NCI-H524 treated with DMSO at 0.1 percent for 48 hours (cell line): ENCODE results near the gene STAC3.

ENCODE experiments used
- DNase-seq: peaks from one replicate; lab custom pipeline; 2025; lab: John Stamatoyannopoulos, UW

Gene STAC3

GRCh38 chr12:57235728-57236131 lies 15.3 kb downstream of the STAC3 start:
- no peak for DNase-seq

GRCh38 chr12:57235017-57235727 lies 15.8 kb downstream of the STAC3 start:
- DNase-seq: no peak

DNA sequence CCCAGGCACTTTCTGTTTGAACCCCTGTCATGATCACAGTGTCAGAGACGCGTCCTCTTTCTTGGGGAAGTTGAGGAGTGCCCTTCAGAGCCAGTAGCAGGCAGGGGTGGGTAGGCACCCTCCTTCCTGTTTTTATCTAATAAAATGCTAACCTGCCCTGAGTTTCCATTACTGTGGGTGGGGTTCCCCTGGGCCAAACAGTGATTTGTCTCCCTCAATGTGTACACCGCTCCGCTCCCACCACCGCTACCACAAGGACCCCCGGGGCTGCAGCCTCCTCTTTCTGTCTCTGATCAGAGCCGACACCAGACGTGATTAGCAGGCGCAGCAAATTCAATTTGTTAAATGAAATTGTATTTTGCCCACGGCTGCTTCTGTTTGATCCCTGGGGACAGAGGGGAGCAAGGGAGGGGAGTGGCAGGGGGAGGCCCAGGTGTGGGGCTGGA lies 16.4 kb downstream of the STAC3 start:
- no peak for DNase-seq

DNA sequence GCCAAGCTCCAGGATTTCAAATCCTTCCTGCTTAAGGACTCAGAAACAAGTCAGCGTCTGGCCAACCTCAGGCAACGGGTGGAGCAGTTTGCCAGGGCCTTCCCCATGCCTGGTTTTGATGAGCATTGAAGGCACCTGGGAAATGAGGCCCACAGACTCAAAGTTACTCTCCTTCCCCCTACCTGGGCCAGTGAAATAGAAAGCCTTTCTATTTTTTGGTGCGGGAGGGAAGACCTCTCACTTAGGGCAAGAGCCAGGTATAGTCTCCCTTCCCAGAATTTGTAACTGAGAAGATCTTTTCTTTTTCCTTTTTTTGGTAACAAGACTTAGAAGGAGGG lies 16.8 kb downstream of the STAC3 start:
- DNase-seq: no peak

DNA sequence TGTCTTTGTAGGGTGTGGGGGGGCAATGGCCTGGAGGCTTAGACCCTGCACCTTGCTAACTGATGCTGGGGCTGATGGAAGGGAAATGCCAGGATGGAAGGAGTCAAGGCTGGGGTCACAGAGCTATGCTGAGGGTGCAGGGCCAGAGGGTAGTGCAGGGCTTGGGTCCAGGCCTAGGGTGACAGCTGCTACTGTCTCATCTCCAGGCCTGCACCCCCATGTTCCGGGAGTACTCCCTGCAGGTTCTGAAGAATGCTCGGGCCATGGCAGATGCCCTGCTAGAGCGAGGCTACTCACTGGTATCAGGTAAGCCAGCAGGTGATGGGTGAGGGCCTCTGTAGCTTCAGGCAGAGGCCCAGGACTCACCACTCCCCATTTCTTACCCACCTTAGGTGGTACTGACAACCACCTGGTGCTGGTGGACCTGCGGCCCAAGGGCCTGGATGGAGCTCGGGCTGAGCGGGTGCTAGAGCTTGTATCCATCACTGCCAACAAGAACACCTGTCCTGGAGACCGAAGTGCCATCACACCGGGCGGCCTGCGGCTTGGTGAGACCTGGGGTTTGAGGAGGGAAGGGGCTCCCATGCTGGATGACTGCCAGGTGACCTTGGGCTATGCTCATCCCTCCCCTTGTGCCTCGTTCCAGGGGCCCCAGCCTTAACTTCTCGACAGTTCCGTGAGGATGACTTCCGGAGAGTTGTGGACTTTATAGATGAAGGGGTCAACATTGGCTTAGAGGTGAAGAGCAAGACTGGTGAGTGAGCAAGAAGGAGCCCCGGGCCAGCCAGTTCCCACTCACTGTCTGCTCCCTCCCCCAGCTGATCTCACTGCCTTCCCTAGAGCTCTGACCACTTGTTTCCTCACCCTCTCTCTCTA lies 17.4 kb downstream of the STAC3 start:
- DNase-seq: no peak

- no peak for DNase-seq
These were observed 18.7 kb downstream of the STAC3 start for GRCh38 chr12:57232156-57232756.

- no peak for DNase-seq
These were observed 19.5 kb downstream of the STAC3 start for GRCh38 chr12:57231276-57232021.

GRCh38 chr12:57230381-57231155 lies 20.4 kb downstream of the STAC3 start:
- DNase-seq: no peak

GRCh38 chr12:57229634-57230380 lies 21.2 kb downstream of the STAC3 start, which contains the start of gene SHMT2:
SHMT2 (plus strand) TSS chr12:57229711; CDS start chr12:57229779, 68 bp downstream.
- DNase-seq: peak; percentile 79

DNA sequence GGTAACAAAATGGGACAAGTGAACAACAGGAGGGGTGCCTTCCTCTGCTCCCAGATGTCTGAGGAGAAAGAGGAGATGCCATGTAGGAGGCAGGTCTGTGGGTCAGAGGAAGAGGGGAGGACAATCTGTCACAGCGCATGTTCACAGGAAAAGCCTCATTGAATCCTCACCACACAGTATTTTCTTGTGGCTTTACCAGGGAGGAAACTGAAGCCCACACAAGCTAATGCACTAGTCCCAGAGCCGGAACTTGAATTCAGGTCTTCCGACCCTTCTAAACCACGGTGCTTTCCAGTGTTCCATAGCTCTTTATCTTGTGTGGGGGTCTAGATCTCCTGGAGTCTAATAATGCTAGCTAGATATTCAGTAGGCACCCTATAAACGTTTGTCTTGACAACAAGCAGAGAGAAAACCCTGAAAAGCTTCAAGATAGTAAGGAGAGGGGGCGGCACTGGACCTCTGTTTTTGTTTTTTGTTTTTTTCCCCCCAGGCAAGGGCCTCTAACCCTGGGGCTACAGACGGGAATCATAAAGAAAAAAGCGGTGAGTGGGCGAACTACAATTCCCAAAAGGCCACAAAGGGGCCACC lies 21.8 kb downstream of the STAC3 start:
- no peak for DNase-seq

DNA sequence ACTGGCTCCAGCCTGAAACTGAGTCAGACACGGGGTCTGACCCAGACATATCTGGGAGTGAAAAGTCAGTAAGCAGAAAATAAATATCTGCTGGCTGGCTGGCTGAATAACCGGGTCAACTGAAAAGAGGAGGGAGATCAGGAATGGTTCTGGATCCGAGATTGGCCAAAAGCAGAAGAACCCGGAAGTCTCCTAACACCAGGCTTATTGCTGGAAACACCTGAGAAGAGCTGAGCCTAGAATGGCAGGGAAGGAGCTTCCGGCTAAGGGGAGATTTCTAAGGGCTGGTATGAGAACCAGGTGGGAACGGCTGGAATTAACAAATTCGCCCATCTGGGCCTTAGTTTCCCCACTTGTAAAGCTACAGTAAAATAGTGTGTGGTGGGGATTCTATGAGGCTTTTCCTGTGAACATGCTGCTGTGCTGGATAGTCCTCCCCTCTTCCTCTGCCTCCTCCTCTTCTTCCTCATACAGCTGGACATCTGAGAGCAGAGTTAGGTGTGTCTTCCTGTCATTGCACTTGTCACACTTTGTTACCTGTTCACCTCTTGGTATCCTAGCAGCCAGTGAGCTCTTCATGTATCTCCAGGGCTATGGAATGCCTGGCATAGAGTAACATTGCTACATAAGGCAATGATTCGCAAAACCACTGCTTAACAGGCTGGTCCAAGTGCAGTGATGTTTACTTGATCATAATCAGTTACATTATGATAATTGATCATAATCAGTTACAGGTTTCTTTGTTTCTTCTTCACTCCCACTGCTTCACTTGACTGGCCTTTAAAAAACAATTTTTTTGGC lies 23.5 kb downstream of the STAC3 start:
- no peak for DNase-seq

DNA sequence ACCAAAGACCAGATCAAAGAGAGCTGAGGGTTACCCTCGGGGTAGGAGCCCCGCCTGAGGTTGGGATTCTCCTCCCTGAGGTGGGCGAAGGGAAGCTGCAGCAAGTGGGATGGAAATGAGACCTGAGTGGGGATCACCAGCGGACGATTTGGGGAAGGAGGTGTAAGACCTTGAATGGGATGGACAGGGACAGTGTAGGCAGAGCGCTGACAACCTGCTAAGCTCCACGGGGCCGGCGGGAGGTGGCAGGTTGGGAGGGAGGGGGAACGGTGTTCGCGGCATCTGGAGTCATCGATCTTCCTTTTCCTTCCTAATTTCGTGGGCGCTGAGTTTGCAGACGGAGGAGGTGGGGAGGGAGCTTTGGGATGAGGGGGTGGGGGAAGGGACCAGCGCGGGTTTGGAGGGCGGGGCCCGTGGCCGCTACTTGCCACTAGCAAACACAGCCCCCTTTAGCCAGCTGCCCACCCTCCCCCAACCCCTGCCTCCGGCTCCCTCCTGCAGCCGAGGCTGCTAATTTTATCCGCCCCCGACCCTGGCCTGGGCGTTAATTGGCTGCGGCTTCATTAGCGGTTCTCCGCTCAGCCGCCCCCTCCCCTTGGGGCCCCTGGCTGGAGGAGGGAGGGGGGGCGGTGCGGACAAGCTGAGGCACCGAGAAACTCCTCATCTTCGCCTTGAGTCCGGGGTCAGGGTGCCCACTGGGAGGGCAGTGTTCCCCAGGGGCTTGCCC lies 24.2 kb downstream of the STAC3 start:
- DNase-seq: no peak

DNA sequence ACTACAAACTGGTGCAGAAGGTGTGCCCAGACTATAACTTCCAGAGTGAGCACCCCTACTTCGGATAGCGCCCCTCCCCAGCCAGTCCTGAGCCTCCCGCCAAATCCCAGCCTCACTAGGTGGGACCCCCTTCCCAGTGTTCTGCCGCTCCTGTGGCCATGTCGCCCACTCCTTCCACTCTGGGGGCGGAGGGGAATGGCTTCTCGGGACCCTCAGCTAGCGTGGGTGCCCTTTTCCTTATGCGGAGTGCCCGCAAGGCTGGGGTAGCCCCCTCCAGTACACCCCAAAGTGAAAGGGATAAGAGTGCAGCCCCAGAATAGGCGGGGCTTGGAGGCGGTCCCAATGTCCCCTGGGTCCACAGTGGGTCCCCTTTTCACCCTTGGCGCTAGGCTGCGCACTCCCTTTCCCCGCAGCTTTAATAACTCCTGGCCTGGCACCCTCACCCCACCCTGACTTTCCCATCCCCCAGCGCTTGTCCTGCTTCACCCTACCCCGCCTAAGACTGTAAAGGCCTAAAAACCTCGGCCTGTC lies 25.2 kb downstream of the STAC3 start:
- no peak for DNase-seq

DNA sequence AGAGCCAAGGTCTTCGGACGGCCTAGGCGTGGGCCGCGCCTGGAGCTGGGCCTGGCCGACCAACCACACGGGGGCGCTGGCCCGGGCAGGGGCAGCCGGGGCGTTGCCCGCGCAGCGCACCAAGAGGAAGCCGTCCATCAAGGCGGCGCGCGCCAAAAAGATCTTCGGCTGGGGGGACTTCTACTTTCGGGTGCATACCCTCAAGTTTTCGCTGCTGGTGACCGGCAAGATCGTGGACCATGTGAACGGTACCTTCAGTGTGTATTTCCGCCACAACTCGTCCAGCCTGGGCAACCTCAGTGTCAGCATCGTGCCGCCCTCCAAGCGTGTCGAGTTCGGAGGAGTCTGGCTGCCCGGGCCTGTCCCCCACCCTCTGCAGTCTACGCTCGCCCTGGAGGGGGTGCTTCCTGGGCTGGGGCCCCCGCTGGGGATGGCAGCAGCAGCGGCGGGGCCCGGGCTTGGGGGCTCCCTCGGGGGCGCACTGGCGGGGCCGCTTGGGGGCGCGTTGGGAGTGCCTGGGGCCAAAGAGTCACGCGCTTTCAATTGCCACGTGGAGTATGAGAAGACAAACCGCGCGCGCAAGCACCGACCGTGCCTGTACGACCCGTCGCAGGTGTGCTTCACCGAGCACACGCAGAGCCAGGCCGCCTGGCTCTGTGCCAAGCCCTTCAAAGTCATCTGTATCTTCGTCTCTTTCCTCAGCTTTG lies 25.9 kb downstream of the STAC3 start:
- DNase-seq: no peak

DNA sequence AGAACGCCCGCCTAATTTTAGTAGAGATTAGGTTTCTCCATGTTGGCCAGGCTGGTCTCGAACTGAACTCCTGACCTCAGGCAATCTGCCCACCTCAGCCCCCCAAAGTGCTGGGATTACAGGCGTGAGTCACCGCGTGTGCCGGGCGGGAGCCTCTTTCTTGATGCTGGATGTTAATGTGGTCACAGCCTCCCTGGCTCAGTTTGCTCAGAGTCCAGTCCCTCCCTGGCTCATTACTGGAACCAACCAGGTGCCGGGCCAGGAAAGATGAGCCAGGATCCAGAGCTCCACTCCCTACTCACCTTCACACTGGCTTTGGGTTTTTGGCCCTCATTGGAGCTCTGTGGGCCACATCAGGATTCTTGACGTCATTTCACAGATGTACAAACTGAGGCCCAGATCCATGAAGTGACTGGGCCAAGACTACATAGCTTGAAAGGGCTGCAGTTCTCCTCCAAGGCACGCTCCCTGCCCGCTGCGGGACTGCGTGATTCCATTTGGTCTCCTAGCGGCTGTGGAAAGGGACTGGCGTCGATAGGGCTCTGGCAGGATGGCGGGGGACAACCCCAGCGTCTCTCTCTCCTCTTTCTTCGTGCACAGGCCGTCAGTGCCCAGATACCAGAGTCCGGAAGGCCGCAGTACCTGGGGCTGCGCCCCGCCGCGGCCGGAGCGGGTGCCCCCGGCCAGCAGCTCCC lies 26.6 kb downstream of the STAC3 start:
- DNase-seq: no peak

DNA sequence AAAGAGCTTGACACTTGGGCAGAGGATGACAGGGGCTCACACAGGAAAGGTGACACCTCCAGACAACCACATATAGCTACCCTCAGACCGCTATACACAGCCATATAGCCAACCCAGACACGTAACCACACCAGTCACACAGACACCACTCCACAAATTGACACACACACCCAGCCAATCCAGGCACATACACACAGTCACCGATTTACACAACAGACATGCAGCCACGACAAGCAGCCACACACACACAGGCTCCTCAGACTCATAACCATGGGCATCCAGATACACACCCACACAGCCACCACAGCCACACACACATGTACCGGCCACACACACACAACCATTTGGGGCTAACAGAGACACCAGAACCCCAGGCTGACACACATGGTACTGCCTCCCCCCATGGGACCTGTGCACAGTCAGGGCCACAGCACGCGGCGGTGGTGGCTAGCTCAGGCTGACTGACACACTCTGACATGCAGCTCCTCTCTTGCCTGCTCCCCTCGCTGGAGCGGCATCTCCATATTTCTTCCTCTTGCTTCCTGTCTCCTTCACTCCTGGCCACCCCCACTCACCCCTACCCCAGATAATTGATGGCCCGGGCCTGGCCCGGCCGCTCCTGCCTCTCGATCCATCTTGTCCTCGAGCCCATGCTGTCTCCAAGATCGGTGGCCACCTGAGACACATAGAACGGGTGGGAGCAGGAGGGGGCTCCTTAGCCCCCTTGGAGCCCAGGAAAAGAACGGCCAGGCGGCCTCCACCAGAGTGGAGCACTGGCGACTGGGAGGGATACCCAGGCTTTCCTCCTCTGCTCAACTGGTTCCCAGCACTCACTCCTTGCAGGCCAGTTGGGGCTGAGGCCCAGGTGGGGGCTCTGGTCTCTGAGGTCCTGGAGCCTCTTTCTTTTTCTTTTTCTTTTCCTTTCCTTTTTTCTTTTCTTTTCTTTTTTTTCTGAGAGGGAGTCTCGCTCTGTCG lies 27.5 kb downstream of the STAC3 start:
- no peak for DNase-seq
